GM23338 (cell line): ENCODE results near the gene COL2A1. TPM values are rescaled to one million over a fixed set of nuclear protein-coding genes. Genes with fewer than 3 reads are reported as not detected.
A peak's percentile ranks its signal among the peaks of the same experiment; 100 is the strongest.

Source experiments
- ATAC-seq: fragments of 200-7000 bp; cut with Tn5 transposase; 3 replicates; pipeline ENCODE4 v1.9.1; 2020
- DNase-seq: peaks from one replicate; pipeline ENCODE4 v3.0.0-alpha.2; 2015; ENCODE audit warnings: low spot score
- H2AFZ ChIP-seq: fragments of 200-600 bp; sonication (generic); 2 replicates; pipeline ENCODE4 v1.8.0; 2016; ENCODE audit warnings: antibody characterized with exemption, mild to moderate bottlenecking, moderate library complexity
- H3F3A ChIP-seq: fragments of 200-600 bp; sonication (generic); replicated peaks from 2 replicates; pipeline ENCODE4 v1.8.0; 2017; ENCODE audit warnings: antibody characterized with exemption, mixed run types, low read depth
- H3K27ac ChIP-seq: fragments of 200-600 bp; sonication (generic); 2 replicates; pipeline ENCODE4 v1.6.1; 2016; ENCODE audit warnings: low read depth
- H3K27me3 ChIP-seq: fragments of 200-600 bp; sonication (generic); 2 replicates; pipeline ENCODE4 v1.8.0; 2016; ENCODE audit warnings: mild to moderate bottlenecking, mixed run types, moderate library complexity; ENCODE audit not compliant: insufficient read depth
- H3K36me3 ChIP-seq: fragments of 200-600 bp; sonication (generic); 2 replicates; pipeline ENCODE4 v1.8.0; 2016; ENCODE audit warnings: mild to moderate bottlenecking; ENCODE audit not compliant: insufficient read depth
- H3K4me1 ChIP-seq: fragments of 200-600 bp; sonication (generic); 2 replicates; pipeline ENCODE4 v1.8.0; 2016; ENCODE audit warnings: mild to moderate bottlenecking, moderate library complexity; ENCODE audit not compliant: insufficient read depth
- H3K4me2 ChIP-seq: fragments of 200-600 bp; sonication (generic); 2 replicates; pipeline ENCODE4 v1.7.1; 2017; ENCODE audit warnings: mixed run types
- H3K4me3 ChIP-seq: fragments of 200-600 bp; sonication (generic); 2 replicates; pipeline ENCODE4 v1.6.1; 2016; ENCODE audit warnings: mixed run types
- H3K79me2 ChIP-seq: fragments of 200-600 bp; sonication (generic); replicated peaks from 2 replicates; pipeline ENCODE4 v1.8.0; 2017; ENCODE audit warnings: mild to moderate bottlenecking; ENCODE audit not compliant: insufficient read depth
- H3K9me2 ChIP-seq: fragments of 200-600 bp; sonication (generic); 2 replicates; pipeline ENCODE4 v1.8.0; 2017; ENCODE audit not compliant: insufficient read depth
- H4K20me1 ChIP-seq: fragments of 200-600 bp; sonication (generic); replicated peaks from 2 replicates; pipeline ENCODE4 v1.8.0; 2017; ENCODE audit warnings: mild to moderate bottlenecking; ENCODE audit not compliant: insufficient read depth
- H3K27ac Mint-ChIP-seq: 2 replicates; pipeline ENCODE4 v1.8.0; 2020; ENCODE audit warnings: inconsistent platforms, mild to moderate bottlenecking, moderate library complexity, mixed read lengths
- H3K27me3 Mint-ChIP-seq: 3 replicates; pipeline ENCODE4 v1.8.0; 2022; ENCODE audit warnings: low read depth, mild to moderate bottlenecking, moderate library complexity, mixed read lengths, inconsistent platforms; ENCODE audit not compliant: insufficient read depth, poor library complexity
- H3K36me3 Mint-ChIP-seq: 3 replicates; pipeline ENCODE4 v1.8.0; 2021; ENCODE audit warnings: low read depth, mild to moderate bottlenecking, inconsistent platforms, moderate library complexity, mixed read lengths
- H3K4me1 Mint-ChIP-seq: 3 replicates; pipeline ENCODE4 v1.8.0; 2020; ENCODE audit warnings: mild to moderate bottlenecking, inconsistent platforms, mixed read lengths
- H3K4me3 Mint-ChIP-seq: 3 replicates; pipeline ENCODE4 v1.8.0; 2021; ENCODE audit warnings: moderate library complexity, mild to moderate bottlenecking, inconsistent platforms, mixed read lengths
- H3K9me3 Mint-ChIP-seq: 3 replicates; pipeline ENCODE4 v1.8.0; 2020; ENCODE audit warnings: moderate library complexity, mild to moderate bottlenecking, inconsistent platforms, mixed read lengths
- NANOG ChIP-seq: IDR thresholded peaks from 2 replicates; pipeline ENCODE4 v1.6.1; 2016; ENCODE audit warnings: antibody characterized with exemption, borderline replicate concordance
- POLR2AphosphoS5 ChIP-seq: IDR thresholded peaks from 2 replicates; pipeline ENCODE4 v1.6.1; 2016; ENCODE audit warnings: antibody characterized with exemption, low read depth
- polyA plus RNA-seq: library from polyadenylated mRNA; unstranded; fragments of >200 nt; fragmentation: Nextera tagmentation; extraction: Ambion mirVana; gene quantifications from 2 replicates; pipeline ENCODE4 v1.2.1, GENCODE V29; 2016
- total RNA-seq: library from RNA; depleted of rRNA; stranded (reverse); fragments of >200 nt; shearing (Covaris generic); gene quantifications from 2 replicates; pipeline ENCODE4 v1.2.3, GENCODE V29; 2014
- TF ChIP-seq, protein P1 (sequence below): IDR thresholded peaks from 2 replicates; pipeline ENCODE4 v1.6.1; 2016; ENCODE audit warnings: antibody characterized with exemption

Gene COL2A1
- total and polyA plus RNA-seq, 2 experiments from 2014 or later: 7.0 to 24.6 TPM

DNA sequence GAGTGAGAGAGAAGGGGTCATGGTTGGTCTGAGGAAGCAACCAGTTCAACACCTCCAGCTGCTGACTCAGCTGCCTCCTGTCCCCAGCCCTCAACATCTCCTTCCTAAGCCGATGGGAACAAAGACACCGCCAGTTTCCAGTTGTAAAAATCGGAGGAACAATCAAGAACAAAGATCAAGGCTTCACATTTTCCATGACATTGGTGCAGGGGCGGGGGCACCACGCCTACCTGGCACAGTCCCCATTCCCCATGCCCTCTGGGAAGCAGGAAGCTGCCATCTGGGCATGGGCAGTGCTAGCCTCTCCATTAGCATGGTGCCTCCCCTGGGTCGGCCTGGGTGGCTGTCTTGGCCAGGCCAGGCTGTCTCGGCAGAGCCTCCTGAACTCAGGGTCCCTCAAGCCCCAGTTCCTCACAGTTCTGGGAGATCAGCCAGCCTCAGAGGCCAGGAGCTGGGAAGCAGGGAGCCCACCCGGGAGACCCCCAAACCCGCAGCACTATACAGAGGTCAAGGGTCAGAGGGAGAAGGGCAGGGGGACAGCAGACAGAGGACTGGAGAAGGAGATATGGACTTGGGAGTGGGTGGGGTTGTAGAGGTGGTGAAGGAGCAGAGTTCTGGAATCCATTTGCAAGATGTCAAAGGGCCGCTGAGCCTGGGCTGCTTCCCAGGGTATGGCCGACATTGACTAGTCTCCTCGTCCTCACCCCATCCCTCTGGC is 60.5 kb downstream of the COL2A1 start:
- no peaks in the 10 kb centered on the region for H3K9me3 Mint-ChIP-seq
- H3K4me3 ChIP-seq: no peak overlapping the region

DNA sequence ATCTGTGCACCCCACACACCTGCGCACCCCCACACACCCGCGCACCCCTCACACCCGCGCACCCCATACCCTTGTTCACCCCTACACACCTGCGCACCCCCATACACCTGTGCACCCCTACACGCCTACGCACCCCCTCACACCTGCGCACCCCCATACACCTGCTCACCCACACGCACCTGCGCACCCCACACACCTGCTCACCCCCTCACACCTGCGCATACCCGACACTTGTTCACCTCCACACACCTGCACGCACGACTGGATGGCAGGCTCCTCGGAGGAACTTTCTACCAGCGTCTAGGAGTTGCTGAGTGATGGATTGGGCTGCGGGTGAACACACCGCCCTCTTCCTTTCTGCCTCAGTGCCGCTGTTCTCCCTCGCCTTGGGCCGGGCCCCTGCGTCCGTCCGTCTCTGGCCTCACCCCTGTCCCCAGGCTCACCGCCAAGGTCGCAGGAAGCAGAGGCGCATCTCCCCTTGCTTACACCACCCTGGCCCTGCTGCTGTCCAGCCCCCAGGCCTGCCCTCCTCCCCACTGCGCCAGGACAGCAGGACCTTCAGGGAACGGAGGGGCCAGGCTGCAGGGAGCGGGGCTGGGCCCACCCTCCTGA is 61.6 kb downstream of the COL2A1 start:
- peak; percentile 41 for ATAC-seq
- no peaks in the 10 kb centered on the region for H3F3A ChIP-seq

More for the DNA sequence above, 60.5 kb downstream of the COL2A1 start:
- no peak for TF ChIP-seq NANOG
- TF ChIP-seq POLR2AphosphoS5: no peak
- TF ChIP-seq, protein P1, sequence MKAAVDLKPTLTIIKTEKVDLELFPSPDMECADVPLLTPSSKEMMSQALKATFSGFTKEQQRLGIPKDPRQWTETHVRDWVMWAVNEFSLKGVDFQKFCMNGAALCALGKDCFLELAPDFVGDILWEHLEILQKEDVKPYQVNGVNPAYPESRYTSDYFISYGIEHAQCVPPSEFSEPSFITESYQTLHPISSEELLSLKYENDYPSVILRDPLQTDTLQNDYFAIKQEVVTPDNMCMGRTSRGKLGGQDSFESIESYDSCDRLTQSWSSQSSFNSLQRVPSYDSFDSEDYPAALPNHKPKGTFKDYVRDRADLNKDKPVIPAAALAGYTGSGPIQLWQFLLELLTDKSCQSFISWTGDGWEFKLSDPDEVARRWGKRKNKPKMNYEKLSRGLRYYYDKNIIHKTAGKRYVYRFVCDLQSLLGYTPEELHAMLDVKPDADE: no peak
- Histone ChIP-seq H3K9me2 (no peaks in the 10 kb centered on the region), H3K79me2 (no peaks in the 10 kb centered on the region), H3K27me3 (peaks cover 20% of the 10 kb centered on the region; the same call in 1 of the 2 replicates), H3K27ac (no peak overlapping the region), H3F3A (no peaks in the 10 kb centered on the region), H4K20me1 (no peaks in the 10 kb centered on the region), H3K4me1 (peaks cover 13% of the 10 kb centered on the region), H3K36me3 (no peaks in the 10 kb centered on the region), H2AFZ (peak overlapping the region; percentile 23; the same call in 1 of the 2 replicates), H3K4me2 (no peak overlapping the region)
- Mint-ChIP-seq H3K4me1 (peaks cover 27% of the 10 kb centered on the region), H3K4me3 (no peak overlapping the region), H3K36me3 (no peaks in the 10 kb centered on the region; the same call in 2 of the 3 replicates), H3K27ac (no peak overlapping the region), H3K27me3 (peaks cover 31% of the 10 kb centered on the region)
- no peak for DNase-seq
- ATAC-seq: no peak

More for the DNA sequence above, 61.6 kb downstream of the COL2A1 start:
- peaks cover 27% of the 10 kb centered on the region for H3K4me1 Mint-ChIP-seq
- no peak overlapping the region for H3K27ac Mint-ChIP-seq
- peaks cover 30% of the 10 kb centered on the region for H3K27me3 Mint-ChIP-seq
- peak overlapping the region; percentile 23; the same call in 1 of the 2 replicates for H2AFZ ChIP-seq
- H3K4me3 ChIP-seq: peak overlapping the region; percentile 51; the same call in 1 of the 2 replicates
- no peak overlapping the region for H3K4me3 Mint-ChIP-seq
- no peaks in the 10 kb centered on the region for H3K9me3 Mint-ChIP-seq
- peaks cover 13% of the 10 kb centered on the region for H3K4me1 ChIP-seq
- peak; percentile 35 for DNase-seq
- H3K27me3 ChIP-seq: peaks cover 20% of the 10 kb centered on the region; the same call in 1 of the 2 replicates
- H3K4me2 ChIP-seq: peak overlapping the region; percentile 78; the same call in 1 of the 2 replicates
- H4K20me1 ChIP-seq: no peaks in the 10 kb centered on the region
- H3K27ac ChIP-seq: no peak overlapping the region
- no peaks in the 10 kb centered on the region for H3K9me2 ChIP-seq
- H3K36me3 Mint-ChIP-seq: no peaks in the 10 kb centered on the region; the same call in 2 of the 3 replicates
- TF ChIP-seq, protein P1: no peak
- no peaks in the 10 kb centered on the region for H3K36me3 ChIP-seq
- no peaks in the 10 kb centered on the region for H3K79me2 ChIP-seq
